Breast epithelium (tissue), 4 donors: ENCODE measurements around the gene NLRX1. TPM values are rescaled to one million over a fixed set of nuclear protein-coding genes. Genes with fewer than 3 reads are reported as not detected.
"Not testable (repeated sequence)": the region's sequence is repeated elsewhere in the genome, so short reads cannot be mapped to it uniquely, and the experiment has no call there.

Experiments used
- DNase-seq, 2 donors: peaks; one replicate each; pipeline ENCODE4 v3.0.0-alpha.2; 2019; ENCODE audit warnings: low spot score in 2 of 2
- H3K27ac ChIP-seq, 2 donors: fragments of 200-600 bp; sonication (generic) in 1 of 2; one replicate each; pipeline ENCODE4 v1.5.1; 2016 to 2019; ENCODE audit warnings: mild to moderate bottlenecking in 1 of 2
- H3K27me3 ChIP-seq, 2 donors: fragments of 200-600 bp; sonication (generic) in 1 of 2; one replicate each; pipeline versions ENCODE4 v1.5.1 to v1.6.0; 2017 to 2019; ENCODE audit warnings: control low read depth in 1 of 2, mild to moderate bottlenecking in 1 of 2
- H3K36me3 ChIP-seq: fragments of 200-600 bp; one replicate; pipeline ENCODE4 v1.5.1; 2019
- H3K4me1 ChIP-seq, 2 donors: fragments of 200-600 bp; sonication (generic); one replicate each; pipeline ENCODE4 v1.5.1; 2016 to 2019; ENCODE audit warnings: control low read depth in 1 of 2
- H3K4me3 ChIP-seq, 3 donors: fragments of 200-600 bp; sonication (generic); 1 replicate in 2 of 3; 2 replicates in 1 of 3; pipeline ENCODE4 v1.5.1; 2016 to 2019; ENCODE audit warnings: mild to moderate bottlenecking in 3 of 3, moderate library complexity in 2 of 3
- H3K9me3 ChIP-seq, 2 donors: fragments of 200-600 bp; sonication (generic) in 1 of 2; one replicate each; pipeline ENCODE4 v1.5.1; 2016 to 2019; ENCODE audit warnings: control low read depth in 1 of 2
- CTCF ChIP-seq, 3 donors: fragments of 450-650 bp; IDR thresholded peaks; one replicate each; pipeline ENCODE4 v1.5.1; 2016 to 2017; ENCODE audit warnings: antibody characterized with exemption in 3 of 3, mild to moderate bottlenecking in 3 of 3, moderate library complexity in 3 of 3
- POLR2A ChIP-seq: fragments of 450-650 bp; IDR thresholded peaks from one replicate; pipeline ENCODE4 v1.6.1; 2016; ENCODE audit warnings: antibody characterized with exemption, mild to moderate bottlenecking, moderate library complexity
- POLR2AphosphoS5 ChIP-seq, 3 donors: sonication (generic); formaldehyde crosslinking; IDR thresholded peaks; one replicate each; pipeline ENCODE4 v1.6.1; 2017; ENCODE audit warnings: antibody characterized with exemption in 3 of 3
- intact Hi-C: fragments of 100-400 bp; cut with DNase I; formaldehyde crosslinking; loops from one replicate; pipeline ENCODE4 v1.15.1; 2023; ENCODE audit warnings: low total_unique reads
- total RNA-seq, 3 donors: library from RNA; depleted of rRNA; stranded (reverse); fragments of >200 nt; gene quantifications; one replicate each; pipeline ENCODE4 v1.1.0, GENCODE V29; 2016

The NLRX1 gene
- total RNA-seq, 3 donors from 2014 or later = 11.5 to 16.1 (median 13.3) TPM

DNA sequence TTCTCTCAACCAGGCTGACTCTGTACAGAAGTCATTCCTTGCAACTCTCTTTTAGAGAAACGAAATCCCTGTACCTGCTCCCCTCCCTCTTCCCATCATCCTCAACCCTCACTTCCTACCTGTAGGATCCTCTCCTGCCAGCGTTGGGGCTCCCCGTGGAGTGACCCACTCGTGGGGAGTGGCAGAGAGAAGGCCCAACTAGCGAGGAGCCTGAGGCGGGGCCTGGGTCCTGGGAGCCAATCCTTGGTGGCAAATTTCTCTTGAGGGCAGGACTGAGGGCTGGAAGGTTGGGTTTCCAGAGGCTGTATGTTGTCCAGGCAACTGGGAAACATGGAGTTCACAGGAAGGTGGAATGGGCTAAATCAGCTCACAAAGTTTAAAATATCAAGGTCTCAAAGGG is 27.2 kb downstream of the NLRX1 start:
- TF ChIP-seq POLR2AphosphoS5 (IDR thresholded peaks at IDR 0.05) = no peak
- TF ChIP-seq CTCF (IDR thresholded peaks at IDR 0.05) = no peak
- TF ChIP-seq POLR2A = no peak
- H3K36me3 ChIP-seq = no peaks in the 10 kb centered on the region
- no peak overlapping the region for H3K4me3 ChIP-seq
- H3K4me1 ChIP-seq = no peaks in the 10 kb centered on the region
- H3K27me3 ChIP-seq = no peaks in the 10 kb centered on the region
- no peak for DNase-seq
- intact Hi-C loops = no loop called here
- H3K27ac ChIP-seq = no peak overlapping the region
- no peaks in the 10 kb centered on the region for H3K9me3 ChIP-seq

DNA sequence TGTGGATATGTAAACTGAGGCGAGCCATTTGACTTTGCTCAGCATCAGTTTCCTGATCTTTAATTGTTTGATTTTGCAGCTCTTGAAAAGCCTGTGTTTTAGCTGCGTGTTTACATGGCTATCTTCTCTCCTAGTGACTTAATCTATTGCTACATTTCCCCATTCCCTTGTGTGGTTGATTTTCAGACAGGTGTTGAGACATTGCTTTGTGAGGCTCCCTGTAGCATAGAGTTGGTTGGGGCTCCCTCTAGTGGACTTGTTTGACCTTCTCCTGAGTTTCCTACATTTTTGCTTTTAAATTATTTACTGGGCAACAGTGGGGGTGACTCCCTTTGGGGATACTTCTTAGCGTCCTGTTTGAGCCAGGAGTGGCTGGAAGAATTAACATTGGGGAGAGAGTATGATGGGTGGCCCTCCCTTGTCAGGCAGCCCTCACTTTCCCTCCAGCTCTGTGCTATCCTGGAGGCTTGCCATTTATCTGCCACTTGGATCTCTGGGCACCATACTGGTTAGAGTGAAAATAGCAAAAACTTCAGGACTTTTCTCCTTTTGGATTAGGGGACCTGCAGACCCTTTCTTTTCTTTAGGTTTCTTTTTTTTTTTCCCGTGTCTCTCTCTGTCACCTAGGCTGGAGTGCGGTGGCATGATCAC is 28.4 kb downstream of the NLRX1 start:
- Histone ChIP-seq H3K36me3 (no peaks in the 10 kb centered on the region), H3K4me1 (no peaks in the 10 kb centered on the region), H3K27ac (peak overlapping the region in 1 of 2 donors; percentile 27), H3K27me3 (no peaks in the 10 kb centered on the region), H3K9me3 (no peaks in the 10 kb centered on the region), H3K4me3 (no peak overlapping the region)
- intact Hi-C loops = no loop called here
- DNase-seq = peak in 1 of 2 donors; percentile 54
- no peak for TF ChIP-seq POLR2A
- peak in 1 of 3 donors; percentile 29 for TF ChIP-seq POLR2AphosphoS5 (IDR thresholded peaks at IDR 0.05)
- peak; percentile 78 to 86 (median 86) for TF ChIP-seq CTCF (IDR thresholded peaks at IDR 0.05)

- H3K4me1 ChIP-seq = no peaks in the 10 kb centered on the region
- no peaks in the 10 kb centered on the region for H3K36me3 ChIP-seq
- H3K9me3 ChIP-seq = no peaks in the 10 kb centered on the region
- no peak for TF ChIP-seq POLR2A
- TF ChIP-seq CTCF (IDR thresholded peaks at IDR 0.05) = no peak
- no peak for TF ChIP-seq POLR2AphosphoS5 (IDR thresholded peaks at IDR 0.05)
- H3K4me3 ChIP-seq = no peak overlapping the region
- intact Hi-C loops = no loop called here
- H3K27me3 ChIP-seq = no peaks in the 10 kb centered on the region
- peak in 1 of 2 donors; percentile 7 for DNase-seq
- no peak overlapping the region for H3K27ac ChIP-seq
Observed at GRCh38 chr11:119198925-119199324, 30.4 kb downstream of the NLRX1 start.

DNA sequence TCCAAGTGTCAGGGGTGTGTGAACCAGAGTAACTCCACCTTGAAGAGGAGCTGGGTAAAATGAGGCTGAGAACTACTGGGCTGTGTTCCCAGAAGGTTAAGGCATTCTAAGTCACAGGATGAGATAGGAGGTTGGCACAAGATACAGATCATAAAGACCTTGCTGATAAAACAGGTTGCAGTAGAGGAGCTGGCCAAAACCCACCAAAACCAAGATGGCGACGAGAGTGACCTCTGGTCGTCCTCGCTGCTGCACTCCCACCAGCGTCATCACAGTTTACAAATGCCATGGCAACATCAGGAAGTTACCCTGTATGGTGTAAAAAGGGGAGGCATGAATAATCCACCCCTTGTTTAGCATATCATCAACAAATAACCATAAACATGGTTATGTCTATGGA is 32.7 kb downstream of the NLRX1 start:
- H3K4me1 ChIP-seq, H3K27me3 ChIP-seq, H3K27ac ChIP-seq, H3K4me3 ChIP-seq, H3K9me3 ChIP-seq, DNase-seq, intact Hi-C loops, H3K36me3 ChIP-seq: not testable (repeated sequence)

- Histone ChIP-seq H3K27ac (no peak overlapping the region), H3K9me3 (no peaks in the 10 kb centered on the region), H3K4me1 (no peaks in the 10 kb centered on the region), H3K27me3 (no peaks in the 10 kb centered on the region), H3K4me3 (no peak overlapping the region), H3K36me3 (no peaks in the 10 kb centered on the region)
- TF ChIP-seq POLR2A = no peak
- no peak for TF ChIP-seq CTCF (IDR thresholded peaks at IDR 0.05)
- no peak for TF ChIP-seq POLR2AphosphoS5 (IDR thresholded peaks at IDR 0.05)
- intact Hi-C loops = no loop called here
- no peak for DNase-seq
Observed at GRCh38 chr11:119202554-119202953, 34.0 kb downstream of the NLRX1 start.
